T-helper 1 cell (primary cell): ENCODE results near the gene NOP14.
"Not testable (repeated sequence)": the region's sequence is repeated elsewhere in the genome, so short reads cannot be mapped to it uniquely, and the experiment has no call there.

Experiments used
- DNase-seq, 5 donors: peaks; one replicate each; pipeline ENCODE4 v3.0.0-alpha.2; 2012 to 2020

NOP14 gene

GRCh38 chr4:2961811-2962441 is 1.3 kb downstream of the NOP14 start:
- DNase-seq: peak in 1 of 5 donors; percentile 71

DNA sequence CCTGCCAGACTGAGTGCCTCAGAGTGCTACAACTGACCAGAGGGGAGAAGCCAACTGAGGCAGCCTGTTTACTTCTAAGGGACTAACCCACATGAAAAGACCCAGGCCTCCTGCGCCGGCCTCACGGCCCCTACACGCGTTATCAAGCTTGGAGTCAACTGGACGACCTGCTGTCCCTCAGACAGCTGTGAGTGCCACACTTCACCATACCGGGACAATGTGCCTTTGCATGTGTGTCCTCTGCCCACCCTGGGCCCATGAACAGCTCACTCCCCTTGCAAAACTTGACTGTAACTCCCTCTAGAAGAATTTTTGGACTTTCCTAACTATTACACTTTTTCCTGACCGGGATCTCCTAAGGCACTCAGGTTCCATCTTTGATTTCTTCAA is 1.8 kb downstream of the NOP14 start:
- peak in 1 of 5 donors; percentile 56 for DNase-seq

DNA sequence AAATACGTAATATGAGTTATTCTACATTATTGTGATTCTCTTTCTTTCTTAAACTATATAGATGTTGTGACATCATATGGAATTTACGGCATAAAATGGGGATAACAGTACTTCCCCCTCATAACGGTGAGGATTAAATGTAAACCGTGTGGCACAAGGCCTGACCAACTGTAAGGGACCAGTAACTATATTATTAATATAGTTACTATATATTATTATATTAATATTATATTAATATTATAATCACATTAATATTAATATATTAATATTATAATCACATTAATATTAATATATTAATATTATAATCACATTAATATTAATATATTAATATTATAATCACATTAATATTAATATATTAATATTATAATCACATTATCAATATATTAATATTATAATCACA is 2.8 kb downstream of the NOP14 start:
- not testable (repeated sequence) for DNase-seq

GRCh38 chr4:2958446-2958845 is 4.8 kb downstream of the NOP14 start:
- no peak for DNase-seq

- not testable (repeated sequence) for DNase-seq
These were observed 7.8 kb downstream of the NOP14 start for GRCh38 chr4:2955186-2956044.

DNA sequence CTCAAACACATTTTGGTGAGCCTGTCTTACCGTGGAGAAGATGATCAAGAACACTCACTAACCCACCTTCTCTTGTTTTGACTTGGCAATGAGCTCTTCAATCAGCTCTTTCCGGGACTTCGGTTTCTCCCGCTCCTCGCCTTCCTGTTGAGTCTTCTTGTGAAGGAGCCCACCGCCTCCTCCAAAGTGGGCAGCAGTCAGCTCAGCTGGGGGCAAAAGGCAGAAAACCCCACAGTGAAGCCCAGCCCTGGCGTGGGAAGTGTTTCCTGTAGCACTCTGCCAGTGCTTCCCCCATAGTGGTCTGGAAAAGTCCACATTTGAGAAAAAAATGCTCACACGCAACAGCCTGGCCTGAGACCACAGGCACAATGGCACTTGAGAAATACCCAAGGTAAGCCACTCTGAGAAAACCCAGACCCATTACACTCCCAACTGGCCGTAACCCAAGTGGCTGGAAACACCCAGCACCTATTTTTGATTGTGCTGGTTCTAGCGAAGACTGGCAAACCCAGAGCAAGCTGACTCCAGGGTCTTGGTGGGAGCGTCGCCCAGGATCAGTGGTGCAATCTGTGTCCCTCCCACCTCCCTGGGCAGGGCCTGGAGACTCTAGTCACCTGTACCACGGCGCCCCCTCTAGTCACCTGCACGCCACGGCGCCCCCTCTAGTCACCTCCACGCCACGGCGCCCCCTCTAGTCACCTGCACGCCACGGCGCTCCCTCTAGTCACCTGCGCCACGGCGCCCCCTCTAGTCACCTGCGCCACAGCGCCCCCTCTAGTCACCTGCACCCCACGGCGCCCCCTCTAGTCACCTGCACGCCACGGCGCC is 8.6 kb downstream of the NOP14 start:
- DNase-seq: peak in 3 of 5 donors; percentile 44 to 87 (median 47)

GRCh38 chr4:2953496-2953895 is 9.7 kb downstream of the NOP14 start:
- no peak for DNase-seq

- no peak for DNase-seq
These were observed 12.8 kb downstream of the NOP14 start for GRCh38 chr4:2950221-2950989.

DNA sequence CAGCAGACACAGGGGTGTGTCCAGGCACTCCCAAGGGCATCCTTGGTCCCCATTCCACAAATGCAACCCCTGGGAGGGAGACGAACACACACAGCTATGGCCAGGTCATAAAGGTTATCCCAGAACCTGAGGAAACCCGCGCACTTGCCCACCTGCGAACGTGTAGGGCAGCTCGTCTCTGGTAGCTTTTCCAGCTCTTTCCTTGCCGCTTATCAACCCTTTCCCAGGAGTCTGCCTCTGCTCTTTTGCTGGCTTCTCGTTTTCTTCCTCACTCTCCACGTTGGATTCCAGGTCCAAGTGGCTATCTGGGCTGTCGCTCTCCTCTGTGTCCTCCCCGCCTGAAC is 13.5 kb downstream of the NOP14 start:
- no peak for DNase-seq

GRCh38 chr4:2948895-2949781 is 14.1 kb downstream of the NOP14 start:
- DNase-seq: peak in 1 of 5 donors; percentile 33

DNA sequence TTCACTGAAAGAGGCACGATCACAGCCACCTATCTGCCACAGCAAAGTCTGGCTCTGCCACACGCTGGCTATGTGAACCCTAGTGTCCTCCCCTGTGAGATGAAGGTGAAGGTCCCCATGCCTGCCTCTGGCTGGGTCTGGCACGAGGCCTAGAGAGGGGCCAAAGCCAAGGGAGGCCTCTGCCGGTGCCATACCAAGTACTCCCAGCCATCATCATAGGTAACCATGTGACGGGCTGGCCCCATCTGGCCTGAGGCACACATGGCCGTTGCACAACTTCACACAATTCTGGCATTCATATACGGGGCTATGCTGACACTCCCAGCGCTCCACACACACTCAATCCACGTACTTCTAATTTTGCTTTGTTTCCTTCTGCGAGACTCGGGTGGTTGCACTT is 15.3 kb downstream of the NOP14 start:
- no peak for DNase-seq

- DNase-seq: no peak
These were observed 16.2 kb downstream of the NOP14 start for GRCh38 chr4:2946812-2947600.

DNA sequence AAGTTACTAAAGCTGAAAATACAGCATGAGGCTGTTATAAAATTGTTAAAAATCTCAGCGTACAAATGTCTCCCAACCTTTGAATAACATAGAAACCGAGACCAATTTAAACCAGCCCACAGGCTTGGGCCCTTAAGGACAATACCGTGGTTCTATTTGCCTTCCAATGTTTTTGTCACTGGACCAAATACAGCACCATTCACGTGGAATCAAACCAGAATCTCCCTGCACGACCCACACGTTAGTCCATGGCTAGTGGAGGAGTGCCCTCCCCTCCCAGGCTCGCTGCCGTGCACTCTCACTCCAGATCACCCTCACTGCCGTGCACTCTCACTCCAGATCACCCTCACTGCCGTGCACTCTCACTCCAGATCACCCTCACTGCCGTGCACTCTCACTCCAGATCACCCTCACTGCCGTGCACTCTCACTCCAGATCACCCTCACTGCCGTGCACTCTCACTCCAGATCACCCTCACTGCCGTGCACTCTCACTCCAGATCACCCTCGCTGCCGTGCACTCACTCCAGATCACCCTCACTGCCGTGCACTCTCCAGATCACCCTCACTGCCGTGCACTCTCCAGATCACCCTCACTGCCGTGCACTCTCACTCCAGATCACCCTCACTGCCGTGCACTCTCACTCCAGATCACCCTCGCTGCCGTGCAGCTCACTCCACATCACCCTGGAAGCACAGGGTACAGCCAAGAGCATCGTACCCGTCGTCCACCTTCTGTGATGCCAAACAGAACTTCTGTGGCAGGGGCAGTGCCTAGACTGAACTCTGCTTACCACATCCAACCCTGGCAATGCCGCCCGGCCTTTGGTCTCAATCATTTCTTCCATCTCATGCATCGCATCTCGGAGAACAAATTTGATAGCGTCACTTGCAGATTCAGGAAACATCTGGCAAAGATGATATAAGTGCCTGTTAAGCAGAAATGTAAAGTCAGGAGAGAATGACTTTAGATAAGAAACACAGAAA is 17.3 kb downstream of the NOP14 start:
- DNase-seq: not testable (repeated sequence)

- no peak for DNase-seq
These were observed 18.4 kb downstream of the NOP14 start for GRCh38 chr4:2944586-2945526.

DNA sequence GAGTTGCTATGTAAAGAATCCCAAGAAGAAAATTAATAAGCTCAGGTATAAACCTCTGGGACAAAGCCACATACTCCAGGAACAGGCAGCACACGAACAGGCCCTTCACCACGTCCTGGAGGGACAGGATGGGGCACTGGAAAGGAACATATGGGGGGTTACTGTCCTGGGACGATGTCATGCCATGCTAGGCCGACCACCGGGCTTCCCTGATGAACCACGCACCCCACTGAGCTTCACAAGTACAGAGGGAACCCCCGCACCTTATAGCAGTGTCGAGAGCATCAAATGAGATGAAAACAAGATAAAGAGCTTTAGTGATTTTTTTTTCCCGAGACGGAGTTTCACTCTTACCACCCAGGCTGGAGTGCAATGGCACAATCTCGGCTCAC is 19.1 kb downstream of the NOP14 start:
- no peak for DNase-seq

- no peak for DNase-seq
These were observed 19.7 kb downstream of the NOP14 start for GRCh38 chr4:2943364-2944090.

DNA sequence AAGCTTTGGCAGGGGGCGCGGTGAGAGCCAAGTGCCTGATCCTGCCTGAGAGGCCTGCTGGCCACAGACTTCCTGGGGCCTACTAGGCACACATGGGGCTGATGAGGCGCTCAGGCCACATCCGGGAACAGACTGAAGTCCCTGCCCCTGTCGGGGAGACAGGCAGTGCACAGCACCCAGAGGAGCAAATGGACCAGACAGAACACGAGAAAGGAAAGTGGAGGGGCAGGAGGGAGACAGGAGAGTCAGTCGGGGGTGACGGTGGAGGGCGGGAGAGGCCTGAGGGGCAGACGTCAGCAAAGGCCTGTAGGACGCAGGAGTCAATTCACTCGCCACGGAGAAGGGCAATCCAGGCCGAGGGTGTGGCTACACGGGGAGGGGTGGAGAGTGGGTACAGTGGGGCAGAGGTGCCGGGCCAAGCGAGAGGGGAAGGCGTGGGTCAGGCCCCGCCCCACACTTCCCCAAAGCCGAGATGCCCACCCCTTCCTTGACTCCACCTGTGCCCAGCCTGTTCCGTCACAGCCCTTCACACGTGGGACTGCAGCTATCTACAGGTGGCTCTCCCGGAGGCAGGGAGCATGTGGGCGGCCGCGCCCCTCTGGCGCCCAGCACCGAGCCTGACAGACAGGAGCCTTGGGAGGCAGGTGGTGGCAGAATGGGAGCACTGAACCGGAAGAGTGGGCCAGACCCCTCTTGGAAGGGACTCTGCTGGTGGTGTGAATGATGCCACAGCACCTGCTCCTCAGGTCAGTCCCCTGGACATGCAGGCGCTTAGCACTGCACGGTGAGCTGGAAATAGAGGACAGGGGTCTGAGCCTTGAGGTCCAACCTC is 20.5 kb downstream of the NOP14 start:
- peak in 1 of 5 donors; percentile 26 for DNase-seq
